ENCODE data around the gene PPP4R4.
"Not testable (repeated sequence)": the region's sequence is repeated elsewhere in the genome, so short reads cannot be mapped to it uniquely, and the experiment has no call there.

GRCh38 chr14:94276898-94277561, 102.9 kb downstream of the PPP4R4 start:
- TF ChIP-seq, protein P1, sequence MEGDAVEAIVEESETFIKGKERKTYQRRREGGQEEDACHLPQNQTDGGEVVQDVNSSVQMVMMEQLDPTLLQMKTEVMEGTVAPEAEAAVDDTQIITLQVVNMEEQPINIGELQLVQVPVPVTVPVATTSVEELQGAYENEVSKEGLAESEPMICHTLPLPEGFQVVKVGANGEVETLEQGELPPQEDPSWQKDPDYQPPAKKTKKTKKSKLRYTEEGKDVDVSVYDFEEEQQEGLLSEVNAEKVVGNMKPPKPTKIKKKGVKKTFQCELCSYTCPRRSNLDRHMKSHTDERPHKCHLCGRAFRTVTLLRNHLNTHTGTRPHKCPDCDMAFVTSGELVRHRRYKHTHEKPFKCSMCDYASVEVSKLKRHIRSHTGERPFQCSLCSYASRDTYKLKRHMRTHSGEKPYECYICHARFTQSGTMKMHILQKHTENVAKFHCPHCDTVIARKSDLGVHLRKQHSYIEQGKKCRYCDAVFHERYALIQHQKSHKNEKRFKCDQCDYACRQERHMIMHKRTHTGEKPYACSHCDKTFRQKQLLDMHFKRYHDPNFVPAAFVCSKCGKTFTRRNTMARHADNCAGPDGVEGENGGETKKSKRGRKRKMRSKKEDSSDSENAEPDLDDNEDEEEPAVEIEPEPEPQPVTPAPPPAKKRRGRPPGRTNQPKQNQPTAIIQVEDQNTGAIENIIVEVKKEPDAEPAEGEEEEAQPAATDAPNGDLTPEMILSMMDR (IDR thresholded peaks at IDR 0.05; ENCODE audit: borderline replicate concordance, extremely low read depth, low read length, poor library complexity, severe bottlenecking), result not testable (repeated sequence)
- TF ChIP-seq EZH2 (IDR thresholded peaks at IDR 0.05; ENCODE audit: borderline replicate concordance, low read depth, low read length, severe bottlenecking), result not testable (repeated sequence)

Data from DND-41 (cell line).